OCI-LY3 (cell line): ENCODE data around the gene CHPF.

Experiments
- CTCF ChIP-seq: fragments of 200-600, 300-600 bp; sonication (generic); IDR thresholded peaks from 2 replicates; pipeline ENCODE4 v1.5.1; 2014; ENCODE audit warnings: antibody characterized with exemption, low read length, low read depth
- EZH2phosphoT487 ChIP-seq: fragments of 200-600 bp; shearing (Covaris generic); IDR thresholded peaks from 2 replicates; pipeline ENCODE4 v1.6.1; 2018; ENCODE audit warnings: antibody characterized with exemption, mixed run types, low read depth

- no peak for TF ChIP-seq CTCF
- TF ChIP-seq EZH2phosphoT487: no peak
Observed at GRCh38 chr2:219567791-219568361, 24.3 kb upstream of the CHPF start.
